ENCODE measurements around the gene LIN7B.

GRCh38 chr19:49155005-49155819 is 41.0 kb downstream of the LIN7B start, which contains the start of gene HRC:
- TF ChIP-seq POLR2A (IDR thresholded peaks at IDR 0.05; ENCODE audit: control extremely low read depth in 1 of 2, low read depth in 2 of 2, low read length in 2 of 2): no peak
- TF ChIP-seq CTCF (IDR thresholded peaks at IDR 0.05; ENCODE audit: control extremely low read depth in 1 of 3, insufficient read depth in 1 of 3, low read depth in 1 of 3, low read length in 3 of 3): no peak
- no peak for TF ChIP-seq CEBPB (IDR thresholded peaks at IDR 0.05; ENCODE audit: low read depth, low read length)
- no peak for TF ChIP-seq EZH2 (IDR thresholded peaks at IDR 0.05; ENCODE audit: low read depth, low read length, severe bottlenecking)
- TF ChIP-seq HDAC6 (IDR thresholded peaks at IDR 0.05; ENCODE audit: low read depth, low read length): no peak
- TF ChIP-seq SRF (IDR thresholded peaks at IDR 0.05; ENCODE audit: low read depth, low read length): no peak
- no peak for TF ChIP-seq TCF12 (IDR thresholded peaks at IDR 0.05; ENCODE audit: low read depth, low read length)
- no peak for TF ChIP-seq MAFK (IDR thresholded peaks at IDR 0.05; ENCODE audit: low read depth, low read length)
